GM12891 (cell line): ENCODE data around the gene CDC45.

Experiments
- DNase-seq: peaks from one replicate; pipeline ENCODE4 v3.0.0; 2011; ENCODE audit warnings: low spot score; ENCODE audit not compliant: insufficient read length
- FAIRE-seq: peaks from 2 replicates; lab custom pipeline; 2011; peaks lifted over from hg19 to GRCh38; lab: Jason Lieb, UNC
- PAX5 ChIP-seq: IDR thresholded peaks from 2 replicates; pipeline ENCODE4 v1.6.1; 2011; ENCODE audit warnings: low read length, moderate library complexity, mild to moderate bottlenecking; ENCODE audit not compliant: insufficient read depth, severe bottlenecking
- POLR2A ChIP-seq: IDR thresholded peaks from 2 replicates; pipeline ENCODE4 v1.6.1; 2011; ENCODE audit warnings: low read depth, low read length, control low read depth
- POLR2AphosphoS5 ChIP-seq: IDR thresholded peaks from 2 replicates; pipeline ENCODE4 v1.6.1; 2011; ENCODE audit warnings: low read depth, low read length, control low read depth
- POU2F2 ChIP-seq: IDR thresholded peaks from 2 replicates; pipeline ENCODE4 v1.6.1; 2011; ENCODE audit warnings: low read depth, mild to moderate bottlenecking, control low read depth, low read length, moderate library complexity
- SPI1 ChIP-seq: IDR thresholded peaks from 2 replicates; pipeline ENCODE4 v1.6.1; 2011; ENCODE audit warnings: low read depth, low read length, control low read depth
- TAF1 ChIP-seq: IDR thresholded peaks from 2 replicates; pipeline ENCODE4 v1.6.1; 2011; ENCODE audit warnings: low read depth, low read length, control low read depth

CDC45 gene

DNA sequence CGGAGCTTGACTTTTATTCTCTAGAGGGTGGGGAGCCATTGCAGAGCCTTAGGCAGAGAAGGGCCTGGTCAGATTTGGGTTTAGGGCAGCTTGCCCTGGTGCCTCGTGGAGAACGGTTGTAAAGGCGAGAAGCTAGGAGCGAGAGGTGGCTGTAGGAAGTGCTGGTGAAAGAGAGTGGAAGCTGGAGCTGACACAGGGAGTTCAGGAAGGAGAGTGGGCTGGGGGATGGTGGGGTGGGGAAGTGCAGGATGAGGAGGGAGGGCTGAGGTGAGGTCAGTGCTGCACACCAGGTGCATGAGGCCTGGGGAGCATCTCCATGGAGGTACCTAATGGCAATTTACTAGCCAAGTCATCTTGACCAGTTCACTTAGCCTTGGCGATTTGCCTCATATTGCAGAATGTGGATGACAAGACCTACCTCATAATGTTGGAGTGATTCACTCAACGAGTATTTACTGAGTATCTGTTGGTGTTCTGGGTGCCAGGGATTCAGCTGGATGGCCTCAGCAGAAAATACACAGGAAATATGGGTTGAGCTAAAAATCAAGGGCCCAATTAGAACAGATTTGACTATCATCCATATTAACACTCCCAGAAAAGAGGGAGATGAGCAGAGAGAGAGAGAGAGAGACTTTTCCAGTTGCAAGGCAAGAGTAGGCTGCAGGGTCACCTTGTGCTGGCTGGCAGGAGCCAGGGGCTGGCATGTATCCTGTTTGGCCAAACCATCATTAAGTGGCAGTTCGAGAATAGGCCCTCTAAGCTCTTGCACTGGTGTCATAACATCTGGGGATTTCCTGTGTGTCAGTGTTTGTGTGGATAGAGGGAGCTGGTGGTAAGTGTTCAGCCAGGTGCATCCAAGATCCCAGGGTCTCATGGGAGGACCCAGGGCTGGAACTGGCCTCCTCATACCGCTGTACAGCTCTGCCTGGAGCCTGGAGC, 88.9 kb downstream of the CDC45 start:
- no peak for FAIRE-seq
- no peak for DNase-seq
- TF ChIP-seq PAX5 (no peak), POLR2AphosphoS5 (no peak), SPI1 (no peak), POLR2A (no peak), POU2F2 (no peak), TAF1 (no peak)

DNA sequence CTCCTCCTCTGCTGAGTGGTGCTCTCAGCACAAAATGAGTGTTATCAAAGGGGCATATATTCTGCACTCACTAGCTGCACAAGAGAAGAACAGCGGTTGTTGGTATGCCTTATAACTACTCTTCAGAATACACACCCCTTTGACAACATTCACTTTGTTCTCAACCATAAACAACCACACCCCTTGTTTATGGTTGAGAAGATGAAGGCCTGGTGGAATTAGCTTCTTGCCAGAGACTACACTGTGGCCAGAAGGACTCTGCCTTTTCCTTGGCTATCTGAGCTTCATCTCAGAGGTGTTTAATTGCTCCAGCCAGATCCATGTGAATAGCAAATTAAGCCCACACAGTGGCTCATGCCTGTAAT, 89.5 kb downstream of the CDC45 start:
- FAIRE-seq (no peak), DNase-seq (no peak)
- no peak for TF ChIP-seq SPI1
- no peak for TF ChIP-seq PAX5

DNA sequence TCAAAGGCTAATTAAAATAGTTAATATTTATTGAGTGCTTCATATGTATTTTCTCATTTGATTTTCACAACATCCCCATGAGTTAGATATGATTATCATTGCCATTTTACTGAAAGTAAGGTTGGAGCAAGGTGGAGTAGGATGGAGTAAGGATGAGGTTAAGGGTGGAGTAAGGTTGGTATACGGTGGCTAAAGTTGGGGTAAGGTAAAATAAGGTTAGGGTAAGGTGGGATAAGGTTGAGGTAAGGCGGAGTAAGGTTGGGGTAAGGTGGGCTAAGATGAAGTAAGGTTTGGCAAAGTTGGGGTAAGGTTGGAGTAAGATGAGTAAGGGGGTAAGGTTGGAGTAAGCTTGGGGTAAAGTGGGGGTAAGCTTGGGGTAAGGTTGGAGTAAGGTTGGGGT, 90.3 kb downstream of the CDC45 start:
- DNase-seq (no peak), FAIRE-seq (peak; percentile 23)

More for the DNA sequence above, 90.3 kb downstream of the CDC45 start:
- no peak for TF ChIP-seq POLR2AphosphoS5
- no peak for TF ChIP-seq POLR2A
- TF ChIP-seq POU2F2, result no peak
